Embryonic facial prominence (tissue), 1 donor: ENCODE measurements around the gene ADO.

Experiments used
- DNase-seq: peaks from one replicate; pipeline ENCODE4 v3.0.0-alpha.2; 2016; ENCODE audit errors: extremely low spot score

The ADO gene

DNA sequence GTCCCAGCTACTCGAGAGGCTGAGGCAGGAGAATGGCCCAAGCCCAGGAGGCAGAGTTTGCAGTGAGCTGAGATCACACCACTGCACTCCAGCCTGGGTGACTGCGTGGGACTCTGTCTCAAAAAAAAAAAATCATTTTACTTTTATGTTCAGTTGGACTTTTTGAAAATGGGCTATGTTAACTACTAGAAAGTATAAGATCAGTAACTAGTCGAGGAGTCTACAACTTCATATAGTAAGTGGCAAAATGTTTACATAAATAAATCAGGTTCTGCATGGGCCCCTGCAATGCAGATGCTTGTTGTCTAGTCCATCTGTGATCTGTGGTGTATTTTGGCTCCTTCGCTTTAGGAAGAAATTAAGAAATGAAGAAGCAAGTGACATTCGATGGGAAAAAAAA, 12.3 kb upstream of the ADO start:
- no peak for DNase-seq

DNA sequence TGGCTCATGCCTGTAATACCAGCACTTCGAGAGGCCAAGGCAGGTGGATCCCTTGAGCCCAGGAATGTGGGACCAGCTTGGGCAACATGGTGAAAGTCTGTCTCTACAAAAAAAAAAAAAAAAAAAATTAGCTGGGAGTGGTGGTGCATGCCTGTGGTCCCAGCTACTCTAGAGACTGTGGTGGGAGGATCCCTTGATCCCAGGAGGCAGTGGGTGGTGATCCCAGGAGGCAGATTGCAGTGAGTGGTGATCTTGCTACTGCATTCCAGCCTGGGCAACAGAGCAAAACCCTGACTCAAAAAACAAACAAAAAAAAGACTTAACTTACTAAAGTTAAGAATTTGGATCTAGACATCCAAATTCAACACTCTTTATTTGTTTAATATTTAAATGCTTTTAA, 10.2 kb upstream of the ADO start:
- DNase-seq, result no peak

DNA sequence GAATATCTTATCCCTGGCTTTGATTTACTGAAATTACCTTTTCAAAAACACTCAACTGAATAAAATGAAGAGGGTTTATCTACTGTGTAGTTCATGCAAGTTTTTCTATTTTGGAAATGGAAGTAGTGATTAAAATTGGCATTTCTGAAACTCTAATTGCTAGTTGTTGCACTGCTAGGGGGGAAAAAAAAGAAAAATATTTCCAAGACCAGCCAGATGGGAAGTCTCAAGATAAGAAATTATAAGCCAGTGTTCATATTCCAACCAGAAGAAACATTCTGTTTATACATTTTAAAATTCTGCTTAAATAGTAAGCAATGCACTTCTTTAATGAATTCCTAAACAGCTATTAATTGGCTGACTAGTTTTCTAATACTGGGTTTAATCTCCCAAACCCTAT, 9.4 kb upstream of the ADO start:
- DNase-seq, result no peak

DNA sequence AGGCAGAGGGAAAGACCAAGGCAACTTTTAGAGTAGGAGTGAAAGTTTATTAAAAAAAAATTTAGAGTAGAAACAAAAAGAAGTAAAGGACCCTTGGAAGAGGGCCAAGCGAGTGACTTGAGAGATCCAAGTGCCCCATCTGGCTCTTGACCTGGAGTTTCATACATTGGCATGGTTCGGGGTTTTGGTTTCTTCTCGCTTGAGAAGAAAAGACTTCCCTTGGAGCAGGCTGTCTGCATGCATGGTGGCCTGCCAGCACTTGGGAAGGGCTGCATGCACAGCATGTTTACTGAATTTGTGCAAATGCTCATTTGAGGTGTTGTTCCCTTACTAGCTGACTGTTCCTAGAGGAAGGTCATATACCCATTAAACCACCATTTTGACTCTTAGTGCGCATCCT, 8.8 kb upstream of the ADO start:
- no peak for DNase-seq

DNA sequence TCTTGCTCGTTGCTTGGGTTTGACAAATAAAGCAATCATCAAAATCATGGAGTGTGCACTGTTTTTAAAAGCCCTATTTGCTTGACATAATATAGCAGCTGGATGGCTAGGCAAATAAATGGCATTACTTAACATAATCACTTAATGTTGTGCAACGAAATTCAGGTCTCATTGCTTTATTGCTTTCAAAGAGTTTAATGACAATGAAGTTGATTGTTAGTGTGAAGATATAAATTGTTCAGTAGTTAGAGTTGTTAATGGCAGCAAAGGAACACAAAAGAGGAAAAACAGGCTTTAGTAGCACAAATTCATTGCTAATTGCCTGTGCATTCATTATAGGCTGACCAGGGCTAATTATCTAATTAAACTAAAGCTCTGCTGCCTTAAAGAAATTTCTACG, 7.6 kb upstream of the ADO start:
- no peak for DNase-seq

DNA sequence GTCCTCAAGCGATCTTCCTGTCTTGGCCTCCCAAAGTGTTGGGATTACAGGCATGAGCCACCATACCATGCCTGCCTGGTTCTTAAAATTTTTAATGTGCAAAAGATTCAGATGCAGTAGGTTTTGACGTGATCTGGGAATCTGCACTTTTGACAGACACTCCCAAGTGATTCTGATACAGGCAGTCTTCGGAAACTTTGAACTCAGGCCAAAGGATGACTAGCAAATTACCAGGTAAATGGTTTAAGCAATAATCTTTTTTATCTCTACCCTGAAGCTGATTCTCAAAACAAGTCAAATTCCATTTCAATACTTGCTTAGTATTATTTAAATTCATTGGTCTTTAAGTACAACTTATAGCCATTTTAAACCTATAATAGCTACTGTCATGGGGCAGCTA, 2.6 kb upstream of the ADO start:
- DNase-seq, result no peak

DNA sequence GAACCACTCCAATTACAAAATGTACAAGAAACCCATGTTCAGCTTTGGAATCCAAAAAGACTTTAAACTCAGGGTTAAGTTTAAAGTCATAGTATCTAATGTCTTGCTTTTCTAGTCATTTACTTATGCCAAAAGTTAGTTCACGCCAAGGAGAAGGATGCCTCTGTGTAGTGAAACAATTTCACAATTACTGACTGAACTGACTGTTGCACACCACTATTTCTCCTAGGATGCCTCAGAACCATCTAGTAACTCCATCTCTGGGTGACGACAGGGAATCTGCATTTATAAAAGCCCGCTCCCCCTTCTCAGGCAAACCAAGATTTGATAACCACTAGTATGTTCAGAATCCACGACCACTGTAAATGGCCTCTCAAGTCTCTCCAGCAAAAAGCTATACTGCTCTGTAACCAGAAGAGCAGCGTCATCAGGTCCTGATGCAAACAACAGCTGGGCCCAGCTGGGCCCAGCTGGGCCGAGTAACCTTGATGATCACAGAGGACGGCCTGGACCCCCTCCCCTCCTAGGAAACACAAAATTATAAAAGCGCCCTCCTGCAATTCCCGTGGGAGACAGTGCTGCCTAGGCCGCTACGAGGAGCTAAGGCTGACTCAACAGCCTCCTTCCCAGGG, 680 bp upstream of the ADO start:
- DNase-seq, result no peak

DNA sequence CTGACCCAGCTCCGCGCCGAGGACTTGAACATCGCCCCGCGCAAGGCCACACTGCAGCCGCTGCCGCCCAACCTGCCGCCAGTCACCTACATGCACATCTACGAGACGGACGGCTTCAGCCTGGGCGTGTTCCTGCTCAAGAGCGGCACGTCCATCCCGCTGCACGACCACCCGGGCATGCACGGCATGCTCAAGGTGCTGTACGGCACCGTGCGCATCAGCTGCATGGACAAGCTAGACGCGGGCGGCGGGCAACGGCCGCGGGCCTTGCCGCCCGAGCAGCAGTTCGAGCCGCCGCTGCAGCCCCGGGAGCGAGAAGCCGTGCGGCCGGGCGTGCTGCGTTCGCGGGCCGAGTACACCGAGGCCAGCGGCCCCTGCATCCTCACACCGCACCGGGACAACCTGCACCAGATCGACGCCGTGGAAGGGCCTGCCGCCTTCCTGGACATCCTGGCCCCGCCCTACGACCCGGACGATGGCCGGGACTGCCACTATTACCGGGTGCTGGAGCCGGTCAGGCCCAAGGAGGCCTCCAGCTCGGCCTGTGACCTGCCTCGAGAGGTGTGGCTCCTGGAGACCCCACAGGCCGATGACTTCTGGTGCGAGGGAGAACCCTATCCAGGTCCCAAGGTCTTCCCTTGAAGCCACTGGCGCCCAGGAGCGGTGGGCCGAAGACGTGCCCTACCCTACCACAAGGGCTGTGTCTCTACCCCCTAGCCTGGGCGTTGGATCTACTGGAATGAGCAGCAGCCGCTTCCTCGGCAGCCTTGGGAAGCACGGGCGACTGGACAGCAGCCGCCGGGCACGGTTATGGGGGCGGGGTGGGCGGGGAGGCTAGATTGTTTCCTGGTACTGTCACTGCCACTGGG, 945 bp downstream of the ADO start:
- no peak for DNase-seq

DNA sequence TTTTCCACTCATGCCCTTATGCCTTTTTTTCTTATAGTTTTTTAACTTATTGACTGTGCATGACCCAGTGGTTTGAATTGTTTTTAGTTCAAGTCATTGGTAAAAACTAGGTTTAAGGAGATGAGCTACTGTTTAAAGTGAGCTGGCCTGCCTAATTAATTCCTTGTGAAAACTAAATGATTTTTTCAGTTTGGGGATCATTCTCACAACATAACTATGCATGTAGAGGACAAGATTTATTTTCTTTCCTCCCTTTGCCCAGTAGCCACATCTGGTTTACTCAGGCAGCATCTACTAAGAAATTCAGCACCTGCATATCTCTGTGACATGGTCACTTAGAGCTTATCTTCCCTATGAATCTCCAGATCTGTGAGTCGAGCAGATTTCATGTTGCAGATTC, 1.7 kb downstream of the ADO start:
- no peak for DNase-seq

DNA sequence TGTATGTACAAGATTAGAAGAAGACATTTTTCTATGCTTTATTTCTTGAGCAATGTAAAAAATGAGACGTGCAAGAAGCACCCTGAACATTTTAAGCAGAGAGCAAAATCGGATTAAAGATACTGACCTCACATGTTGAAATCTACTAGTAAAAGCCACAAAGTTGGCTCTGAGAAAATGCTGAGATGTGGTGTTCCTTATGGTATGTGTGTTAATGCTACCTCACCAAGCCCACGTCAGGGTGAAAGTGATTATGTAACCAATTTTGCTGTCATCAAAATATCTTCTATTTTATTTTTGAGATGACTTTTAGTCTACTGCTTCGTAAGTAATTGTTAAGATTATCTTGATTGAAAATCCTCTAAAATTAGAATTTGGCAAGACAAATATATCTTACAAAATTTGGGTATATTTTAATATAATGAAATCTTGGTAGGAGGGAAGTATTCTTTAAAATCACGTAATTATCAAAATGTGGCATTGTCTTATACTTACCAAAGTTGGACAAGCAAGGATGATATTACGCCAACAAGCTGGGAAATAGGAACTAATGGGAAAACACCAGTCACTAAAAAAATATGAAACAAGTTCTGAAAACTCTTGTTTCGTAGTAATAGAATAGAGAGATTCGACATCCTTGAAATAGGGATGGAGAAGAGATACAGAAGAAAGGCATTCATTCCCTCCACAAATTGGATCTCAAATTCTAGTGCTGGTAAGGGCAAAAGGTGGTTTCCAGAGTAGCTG, 5.8 kb downstream of the ADO start:
- no peak for DNase-seq

DNA sequence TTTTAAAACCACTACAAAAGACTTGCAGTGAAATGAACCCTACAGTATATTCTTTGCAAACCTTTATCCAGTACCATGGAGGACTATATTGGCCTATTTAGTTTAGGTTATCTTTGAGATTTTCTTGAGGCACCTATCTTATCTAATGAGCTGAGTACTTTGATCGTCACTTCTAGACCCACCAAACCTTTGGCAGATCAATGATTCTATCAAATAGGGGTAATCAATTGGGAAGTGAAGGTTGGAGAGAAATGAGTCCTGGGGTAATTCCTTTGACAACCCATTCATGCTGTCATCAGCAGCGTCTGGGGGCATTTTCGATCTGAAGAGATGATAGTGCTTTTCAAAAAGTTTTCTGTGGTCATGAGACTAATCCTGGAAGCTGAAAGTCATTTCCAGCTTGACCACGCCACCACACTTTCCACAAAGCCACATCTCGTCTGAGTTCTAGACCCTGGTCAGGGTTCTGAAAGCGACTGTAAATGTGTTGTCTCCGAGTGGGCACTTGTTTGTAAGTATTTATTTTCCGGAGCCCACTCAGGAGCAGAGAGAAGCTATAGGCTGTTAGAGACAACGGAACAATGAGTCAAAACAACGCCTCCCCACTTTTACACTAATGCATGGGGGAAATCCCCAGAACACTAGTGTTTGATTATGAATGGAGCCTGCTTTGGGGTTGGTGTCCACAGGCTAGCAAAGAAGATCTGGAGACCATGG, 6.8 kb downstream of the ADO start:
- DNase-seq, result no peak

DNA sequence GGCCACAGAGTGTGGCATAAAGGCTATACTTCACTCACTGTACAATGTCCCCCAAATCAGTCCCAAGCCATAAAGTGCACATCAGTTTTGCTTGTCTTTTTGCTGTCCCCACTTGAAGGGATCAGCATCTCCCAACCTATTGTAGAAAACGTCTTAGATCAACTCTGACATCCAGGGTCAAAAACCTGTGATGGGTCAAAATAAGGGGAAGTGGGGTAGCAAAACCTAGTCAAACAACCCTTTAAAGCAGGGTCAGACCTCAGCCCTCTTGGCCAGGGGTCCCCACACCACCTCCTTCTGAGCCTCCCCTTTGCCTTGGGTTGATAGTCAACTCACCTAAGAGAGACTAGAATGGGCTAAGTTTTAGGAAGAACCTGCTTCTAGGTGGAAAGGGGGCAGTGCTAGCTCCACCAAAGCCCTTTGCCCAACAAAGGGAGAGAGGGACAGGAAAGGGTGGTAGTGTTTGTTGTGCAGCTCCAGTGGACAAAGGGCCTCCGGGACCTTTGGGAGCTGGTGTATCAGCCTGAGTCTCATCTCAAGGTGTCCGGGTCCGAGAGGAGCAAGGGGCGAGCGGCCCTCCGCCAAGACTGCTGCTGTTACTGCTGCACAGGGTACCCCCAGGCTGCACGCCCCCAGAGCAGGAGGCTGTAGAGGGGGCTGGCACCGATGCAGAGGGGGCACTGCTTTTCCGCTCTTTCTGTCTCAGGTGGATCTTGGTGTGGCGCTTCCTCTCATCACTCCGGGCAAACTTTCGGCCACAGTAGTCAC, 8.3 kb downstream of the ADO start:
- DNase-seq, result no peak

DNA sequence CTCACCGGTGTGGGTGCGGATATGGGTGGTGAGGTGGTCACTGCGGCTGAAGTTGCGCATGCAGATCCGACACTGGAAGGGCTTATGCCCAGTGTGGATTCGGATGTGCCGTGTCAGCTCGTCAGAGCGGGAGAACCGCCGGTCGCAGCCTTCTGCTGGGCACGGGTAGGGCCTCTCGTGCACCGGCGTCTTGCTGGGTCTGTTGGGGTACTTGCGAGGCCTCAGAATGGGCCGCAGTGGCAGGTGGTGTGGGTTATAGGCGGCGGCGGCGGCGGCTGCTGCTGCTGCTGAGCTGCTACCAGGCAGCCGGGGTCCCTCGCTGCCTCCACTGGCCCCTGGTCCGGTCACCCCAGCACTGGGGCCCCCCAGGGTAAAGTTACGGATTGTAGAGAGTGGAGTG, 8.9 kb downstream of the ADO start:
- no peak for DNase-seq

DNA sequence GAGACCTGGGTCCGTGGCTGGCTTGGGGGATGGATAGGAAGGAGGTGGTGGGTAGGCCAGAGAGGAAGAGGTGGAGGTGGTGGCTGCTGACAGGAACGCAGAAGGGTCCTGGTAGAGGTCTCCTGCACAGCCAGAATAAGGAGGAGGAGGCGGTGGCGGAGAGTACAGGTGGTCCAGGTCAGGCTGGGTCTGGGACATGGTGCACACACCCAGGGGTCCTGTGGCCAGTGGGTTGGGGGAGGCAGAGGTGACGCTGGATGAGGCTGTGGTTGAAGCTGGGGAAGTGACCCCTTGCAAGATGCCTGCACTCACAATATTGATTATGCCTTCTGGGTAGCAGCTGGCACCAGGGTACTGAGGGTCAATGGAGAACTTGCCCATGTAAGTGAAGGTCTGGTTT, 9.5 kb downstream of the ADO start:
- no peak for DNase-seq

DNA sequence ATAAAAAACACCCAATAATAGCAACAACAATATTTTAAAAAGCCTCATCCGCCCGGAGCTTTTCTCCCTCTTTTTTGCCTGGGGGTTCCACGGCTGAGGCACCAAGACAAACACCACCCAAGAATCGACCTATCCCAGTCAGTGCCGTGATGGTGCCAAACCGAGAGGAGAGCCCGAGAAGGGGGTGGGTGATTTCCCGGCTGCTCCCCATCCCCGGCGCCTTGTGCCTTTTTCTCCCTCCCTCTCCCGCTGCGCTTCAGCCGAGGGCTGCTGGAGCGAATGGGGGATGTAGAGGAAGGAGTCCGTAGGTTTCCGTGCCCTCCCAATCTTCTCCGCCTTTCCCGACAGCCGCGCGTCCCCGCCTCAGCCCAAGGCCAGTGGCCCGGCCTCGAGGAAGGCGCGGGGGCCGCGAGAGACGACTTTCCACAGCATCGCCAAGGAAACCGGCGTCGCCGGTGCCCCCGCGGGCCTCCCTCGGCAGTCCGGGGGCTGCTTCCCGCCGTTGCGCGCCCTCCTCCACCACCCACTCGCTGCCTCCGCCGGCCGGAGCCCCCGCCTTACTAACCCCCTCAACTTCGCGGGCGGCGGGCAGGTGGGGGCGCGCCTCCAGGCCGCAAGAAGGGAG, 10.3 kb downstream of the ADO start:
- no peak for DNase-seq

DNA sequence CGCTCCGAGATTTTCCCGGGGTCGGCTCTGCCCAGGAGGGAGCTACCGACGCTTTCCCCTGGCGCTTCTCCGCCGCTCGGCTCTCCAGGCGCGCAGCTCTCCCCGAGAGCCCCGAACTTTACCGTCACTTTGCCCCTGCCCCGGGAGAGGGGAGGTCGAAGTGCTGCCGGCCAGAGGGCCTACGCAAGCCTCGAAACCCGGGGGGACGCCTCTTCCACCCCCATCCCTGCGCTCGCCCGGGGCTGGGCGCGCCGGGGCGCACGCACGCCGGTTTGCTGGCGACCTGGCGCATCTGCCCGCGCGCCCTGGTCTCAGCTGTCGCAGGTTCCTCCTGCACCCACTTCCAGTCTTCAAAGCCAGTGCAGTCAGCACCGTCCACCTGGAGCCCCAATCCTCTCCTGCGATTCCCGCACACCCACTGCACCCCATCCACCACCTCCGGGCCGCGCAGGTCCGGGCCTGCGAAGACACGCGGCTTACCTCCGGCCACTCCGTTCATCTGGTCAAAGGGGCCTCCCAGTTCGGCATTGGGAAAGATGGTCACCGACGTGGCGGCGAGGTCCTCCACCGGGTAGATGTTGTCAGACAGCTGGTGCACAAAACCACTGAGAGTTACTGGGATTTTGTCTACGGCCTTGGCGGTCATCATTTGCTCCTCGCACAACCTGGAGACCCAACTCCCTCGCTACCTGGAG, 11.0 kb downstream of the ADO start:
- no peak for DNase-seq

DNA sequence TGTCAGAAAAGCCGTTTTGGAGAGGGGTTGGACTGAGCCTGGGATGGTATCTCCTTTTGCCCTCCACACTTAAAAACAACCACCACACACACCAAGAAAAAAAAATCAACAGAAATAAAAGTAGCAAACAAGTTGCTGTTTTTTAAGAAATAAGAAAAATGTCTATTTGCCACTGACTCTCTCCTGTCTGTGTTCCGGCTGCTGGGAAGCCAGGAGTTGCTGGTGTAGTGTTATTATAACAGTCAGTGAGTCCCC, 11.5 kb downstream of the ADO start:
- no peak for DNase-seq

DNA sequence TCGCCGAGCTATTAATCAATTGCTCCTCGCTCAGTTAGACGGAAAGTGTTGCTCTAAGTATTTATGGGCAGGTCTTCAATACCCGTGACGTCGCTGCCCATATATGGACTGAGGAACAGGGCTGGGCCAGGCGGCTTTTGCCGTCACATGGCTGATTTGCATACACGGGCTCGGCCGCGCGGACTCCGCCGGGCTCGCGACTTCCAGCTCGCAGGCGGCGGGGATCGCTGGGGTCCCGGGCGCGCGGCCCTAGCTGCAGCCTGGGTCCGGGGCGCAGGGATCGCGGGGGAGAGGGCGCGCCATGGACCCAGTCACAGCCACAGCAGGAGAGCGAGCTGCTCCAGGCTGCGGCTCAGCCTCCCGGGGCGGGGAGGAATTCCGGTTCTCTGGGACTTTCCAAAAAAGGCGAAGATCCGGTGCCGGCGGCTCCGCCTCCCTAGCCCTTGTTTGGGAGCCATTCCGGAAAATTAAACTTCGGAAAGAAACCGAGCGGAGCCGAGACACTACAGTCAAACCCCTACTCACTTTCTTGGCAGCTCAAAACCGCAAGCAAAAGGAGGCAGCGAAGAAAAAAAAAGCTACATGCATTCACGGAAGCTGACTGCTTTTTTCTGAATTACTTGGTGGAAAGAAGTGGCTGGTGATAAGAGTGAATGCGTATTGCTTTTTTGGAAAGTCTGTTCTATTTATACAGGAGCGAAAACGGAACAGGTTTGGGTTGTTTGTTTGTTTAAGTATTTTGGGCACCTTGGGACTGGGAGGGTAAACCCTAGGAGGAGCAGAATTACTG, 12.0 kb downstream of the ADO start, which contains the start of gene EGR2:
TSS of gene EGR2 (minus strand) at position 36 of the 790 bp plus-strand sequence. CDS start 337 bp downstream, outside the sequence.
- DNase-seq, result peak; percentile 91

DNA sequence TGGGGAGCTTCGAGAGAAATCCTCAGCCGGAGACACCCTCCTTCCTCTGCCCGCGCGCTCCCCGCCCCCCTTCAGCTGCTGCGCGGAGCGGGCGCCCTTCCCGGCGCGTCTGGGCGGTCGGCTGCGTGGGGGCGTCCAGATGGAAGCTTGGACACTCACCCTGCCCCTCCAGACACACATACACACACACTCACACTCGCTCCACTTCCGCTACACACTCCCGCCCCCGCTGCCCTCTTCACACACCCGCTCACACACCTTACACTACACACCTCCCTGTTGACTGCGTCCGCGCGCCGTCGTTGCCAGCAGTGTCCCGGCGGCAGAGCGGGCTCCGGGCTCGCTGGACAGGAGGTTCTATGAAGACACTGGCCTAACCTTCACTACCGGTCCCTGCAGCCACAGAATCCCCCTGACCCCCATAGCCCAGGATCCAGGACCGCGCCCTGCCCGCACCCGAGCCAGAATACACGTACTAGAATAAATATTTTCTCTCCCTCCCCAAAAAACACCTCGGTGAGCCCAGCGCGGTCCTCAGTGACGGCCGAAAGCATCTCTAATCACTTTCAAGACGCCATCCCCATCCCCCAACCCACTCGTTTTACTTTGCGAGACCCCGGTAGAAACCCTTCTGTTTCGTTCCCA, 12.7 kb downstream of the ADO start:
- DNase-seq, result no peak
